HG02571 (cell line): ENCODE results near the gene PTPN1.

Experiments
- ATAC-seq: cut with Tn5 transposase; IDR thresholded peaks from one replicate; pipeline ENCODE4 v1.9.1; 2021; ENCODE audit warnings: mild to moderate bottlenecking, moderate library complexity; ENCODE audit not compliant: unreplicated experiment

The PTPN1 gene

GRCh38 chr20:50572938-50573777 lies 63.0 kb downstream of the PTPN1 start:
- no peak for ATAC-seq

GRCh38 chr20:50574108-50574507 lies 63.9 kb downstream of the PTPN1 start:
- ATAC-seq = no peak

- ATAC-seq = no peak
Measured at GRCh38 chr20:50574586-50574985, 64.4 kb downstream of the PTPN1 start.

GRCh38 chr20:50575865-50576720 lies 65.9 kb downstream of the PTPN1 start:
- ATAC-seq = no peak

- no peak for ATAC-seq
Measured at GRCh38 chr20:50577175-50578018, 67.2 kb downstream of the PTPN1 start.

- ATAC-seq = no peak
Measured at GRCh38 chr20:50578061-50578777, 68.0 kb downstream of the PTPN1 start.

- no peak for ATAC-seq
Measured at GRCh38 chr20:50578778-50579165, 68.6 kb downstream of the PTPN1 start.

GRCh38 chr20:50579511-50579910 lies 69.3 kb downstream of the PTPN1 start:
- no peak for ATAC-seq

- no peak for ATAC-seq
Measured at GRCh38 chr20:50580016-50580747, 70.0 kb downstream of the PTPN1 start.

GRCh38 chr20:50580842-50581544 lies 70.8 kb downstream of the PTPN1 start:
- ATAC-seq = no peak

- no peak for ATAC-seq
Measured at GRCh38 chr20:50582092-50582491, 71.9 kb downstream of the PTPN1 start.

GRCh38 chr20:50582591-50583234 lies 72.5 kb downstream of the PTPN1 start:
- ATAC-seq = no peak

GRCh38 chr20:50583442-50584150 lies 73.4 kb downstream of the PTPN1 start:
- ATAC-seq = no peak

- no peak for ATAC-seq
Measured at GRCh38 chr20:50584687-50585086, 74.5 kb downstream of the PTPN1 start.

GRCh38 chr20:50585214-50585613 lies 75.0 kb downstream of the PTPN1 start:
- no peak for ATAC-seq

GRCh38 chr20:50585678-50586077 lies 75.5 kb downstream of the PTPN1 start:
- ATAC-seq = no peak

- ATAC-seq = no peak
Measured at GRCh38 chr20:50586531-50587232, 76.5 kb downstream of the PTPN1 start.
